ENCODE results near the gene MYO9A.

The MYO9A gene

GRCh38 chr15:71806452-71806931, 311.5 kb downstream of the MYO9A start:
- TF ChIP-seq, protein P1, sequence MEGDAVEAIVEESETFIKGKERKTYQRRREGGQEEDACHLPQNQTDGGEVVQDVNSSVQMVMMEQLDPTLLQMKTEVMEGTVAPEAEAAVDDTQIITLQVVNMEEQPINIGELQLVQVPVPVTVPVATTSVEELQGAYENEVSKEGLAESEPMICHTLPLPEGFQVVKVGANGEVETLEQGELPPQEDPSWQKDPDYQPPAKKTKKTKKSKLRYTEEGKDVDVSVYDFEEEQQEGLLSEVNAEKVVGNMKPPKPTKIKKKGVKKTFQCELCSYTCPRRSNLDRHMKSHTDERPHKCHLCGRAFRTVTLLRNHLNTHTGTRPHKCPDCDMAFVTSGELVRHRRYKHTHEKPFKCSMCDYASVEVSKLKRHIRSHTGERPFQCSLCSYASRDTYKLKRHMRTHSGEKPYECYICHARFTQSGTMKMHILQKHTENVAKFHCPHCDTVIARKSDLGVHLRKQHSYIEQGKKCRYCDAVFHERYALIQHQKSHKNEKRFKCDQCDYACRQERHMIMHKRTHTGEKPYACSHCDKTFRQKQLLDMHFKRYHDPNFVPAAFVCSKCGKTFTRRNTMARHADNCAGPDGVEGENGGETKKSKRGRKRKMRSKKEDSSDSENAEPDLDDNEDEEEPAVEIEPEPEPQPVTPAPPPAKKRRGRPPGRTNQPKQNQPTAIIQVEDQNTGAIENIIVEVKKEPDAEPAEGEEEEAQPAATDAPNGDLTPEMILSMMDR (IDR thresholded peaks at IDR 0.05) = no peak
- no peaks in the 10 kb centered on the region for H3K36me3 ChIP-seq
- no peaks in the 10 kb centered on the region for H3K4me1 ChIP-seq (ENCODE audit: control insufficient read depth in 1 of 2, insufficient read depth in 1 of 2, low read depth in 1 of 2, low read length in 1 of 2)
- H3K9me3 ChIP-seq = no peaks in the 10 kb centered on the region
- H3K27me3 ChIP-seq = no peaks in the 10 kb centered on the region
- no peak overlapping the region for H3K27ac ChIP-seq
- no peak overlapping the region for H3K4me3 ChIP-seq (ENCODE audit: low read depth in 1 of 2, low read length in 1 of 2)

- Histone ChIP-seq H3K4me1 (ENCODE audit: control insufficient read depth in 1 of 2, insufficient read depth in 1 of 2, low read depth in 1 of 2, low read length in 1 of 2) (no peaks in the 10 kb centered on the region), H3K27me3 (no peaks in the 10 kb centered on the region), H3K9me3 (no peaks in the 10 kb centered on the region), H3K27ac (no peak overlapping the region), H3K4me3 (ENCODE audit: low read depth in 1 of 2, low read length in 1 of 2) (no peak overlapping the region), H3K36me3 (no peaks in the 10 kb centered on the region)
- TF ChIP-seq, protein P1 (IDR thresholded peaks at IDR 0.05) = no peak
Measured at GRCh38 chr15:71804695-71805470, 313.1 kb downstream of the MYO9A start.

GRCh38 chr15:71804226-71804625, 313.7 kb downstream of the MYO9A start:
- TF ChIP-seq, protein P1 (IDR thresholded peaks at IDR 0.05) = no peak
- no peak overlapping the region for H3K4me3 ChIP-seq (ENCODE audit: low read depth in 1 of 2, low read length in 1 of 2)
- H3K36me3 ChIP-seq = no peaks in the 10 kb centered on the region
- no peak overlapping the region for H3K27ac ChIP-seq
- no peaks in the 10 kb centered on the region for H3K9me3 ChIP-seq
- no peaks in the 10 kb centered on the region for H3K27me3 ChIP-seq
- H3K4me1 ChIP-seq (ENCODE audit: control insufficient read depth in 1 of 2, insufficient read depth in 1 of 2, low read depth in 1 of 2, low read length in 1 of 2) = no peaks in the 10 kb centered on the region

DNA sequence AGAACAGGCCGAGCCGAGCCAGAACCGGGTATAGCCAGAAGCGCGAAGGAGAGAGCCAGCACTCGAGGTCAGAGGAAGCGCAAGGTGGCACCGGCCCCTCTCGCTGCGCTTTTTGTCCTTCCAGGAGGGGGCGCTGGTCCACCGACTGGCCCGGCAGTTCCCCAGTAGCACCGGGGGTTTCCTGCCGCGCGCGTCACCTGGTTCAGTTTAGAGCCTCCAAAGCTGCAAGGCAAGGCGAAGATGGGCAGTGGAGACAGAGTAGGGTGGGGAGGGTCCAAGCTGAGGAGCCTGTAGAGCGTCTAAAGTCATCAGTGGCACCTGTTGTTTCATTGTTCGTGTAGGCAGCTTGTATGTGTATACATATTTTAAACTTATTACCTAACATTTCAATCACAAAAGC, 315.2 kb downstream of the MYO9A start:
- Histone ChIP-seq H3K27ac (no peak overlapping the region), H3K36me3 (no peaks in the 10 kb centered on the region), H3K4me3 (ENCODE audit: low read depth in 1 of 2, low read length in 1 of 2) (no peak overlapping the region), H3K27me3 (no peaks in the 10 kb centered on the region), H3K4me1 (ENCODE audit: control insufficient read depth in 1 of 2, insufficient read depth in 1 of 2, low read depth in 1 of 2, low read length in 1 of 2) (no peaks in the 10 kb centered on the region), H3K9me3 (no peaks in the 10 kb centered on the region)
- TF ChIP-seq, protein P1 (IDR thresholded peaks at IDR 0.05) = no peak

DNA sequence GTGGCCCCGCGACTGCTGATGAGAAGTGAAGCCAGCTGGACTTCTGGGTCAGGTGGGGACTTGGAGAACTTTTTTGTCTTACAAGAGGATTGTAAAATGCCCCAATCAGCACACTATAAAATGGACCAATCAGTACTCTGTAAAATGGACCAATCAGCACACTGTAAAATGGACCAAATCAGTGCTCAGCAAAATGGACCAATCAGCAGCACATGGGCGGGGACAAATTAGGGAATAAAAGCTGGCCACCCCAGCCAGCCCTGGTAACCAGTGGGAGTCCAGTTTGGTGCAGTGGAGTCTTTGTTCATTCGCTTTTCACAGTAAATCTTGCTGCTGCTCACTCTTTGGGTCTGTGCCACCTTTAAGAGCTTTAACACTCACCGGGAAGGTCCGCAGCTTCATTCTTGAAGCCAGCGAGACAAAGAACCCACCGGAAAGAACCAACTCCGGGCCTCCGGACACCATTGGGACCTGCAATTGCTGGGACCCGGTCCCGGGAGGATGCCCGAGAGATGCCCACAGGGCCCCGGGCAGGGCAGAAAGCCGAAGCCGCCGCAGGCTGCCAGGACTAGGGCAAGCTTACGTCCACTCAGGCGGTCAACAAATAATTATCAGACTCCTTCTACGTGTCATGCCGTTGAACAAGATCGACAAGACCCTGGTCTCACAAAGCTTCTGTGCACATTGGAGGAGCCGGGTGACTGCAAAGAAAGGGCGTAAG, 315.9 kb downstream of the MYO9A start:
- Histone ChIP-seq H3K27ac (no peak overlapping the region), H3K4me3 (ENCODE audit: low read depth in 1 of 2, low read length in 1 of 2) (no peak overlapping the region), H3K9me3 (no peaks in the 10 kb centered on the region), H3K27me3 (no peaks in the 10 kb centered on the region), H3K36me3 (no peaks in the 10 kb centered on the region), H3K4me1 (ENCODE audit: control insufficient read depth in 1 of 2, insufficient read depth in 1 of 2, low read depth in 1 of 2, low read length in 1 of 2) (no peaks in the 10 kb centered on the region)
- TF ChIP-seq, protein P1 (IDR thresholded peaks at IDR 0.05) = no peak
